H1 (cell line): Measurements from ENCODE around the gene LIPG. TPM values are rescaled to one million over a fixed set of nuclear protein-coding genes. Genes with fewer than 3 reads are reported as not detected.

ENCODE experiments used
- CTCF ChIA-PET: fragments of 300-600 bp; sonication (Branson Sonifier 250); formaldehyde crosslinking; loops from one replicate; lab custom pipeline; 2021; ENCODE audit not compliant: partially characterized antibody; lab: Charles Lee
- POLR2A ChIA-PET: fragments of 300-600 bp; sonication (Branson Sonifier 250); formaldehyde crosslinking; loops from one replicate; lab custom pipeline; 2021; ENCODE audit warnings: inconsistent platforms; ENCODE audit not compliant: partially characterized antibody; lab: Charles Lee
- DNase-seq, 2 experiments: peaks; one replicate each; pipeline versions ENCODE4 v3.0.0 to v3.0.0-alpha.2; 2010 to 2022; ENCODE audit warnings: low spot score in 2 of 2, low read depth in 1 of 2, mixed read lengths in 1 of 2
- FAIRE-seq: peaks from 2 replicates; lab custom pipeline; 2011; peaks lifted over from hg19 to GRCh38; lab: Jason Lieb, UNC
- H2AFZ ChIP-seq: 2 replicates; pipeline ENCODE4 v1.8.1; 2012; ENCODE audit warnings: low read length, inconsistent platforms
- H2AK5ac ChIP-seq: 2 replicates; pipeline ENCODE4 v1.6.1; 2013; ENCODE audit warnings: low read depth, low read length
- H2BK120ac ChIP-seq: replicated peaks from 2 replicates; pipeline ENCODE3; 2013; ENCODE audit warnings: low read depth, low read length, inconsistent platforms
- H2BK12ac ChIP-seq: 2 replicates; pipeline ENCODE4 v1.6.1; 2013; ENCODE audit warnings: low read depth, low read length
- H2BK15ac ChIP-seq: 2 replicates; pipeline ENCODE4 v1.6.1; 2013; ENCODE audit warnings: low read length
- H2BK20ac ChIP-seq: 2 replicates; pipeline ENCODE4 v1.6.1; 2013; ENCODE audit warnings: low read length
- H2BK5ac ChIP-seq: 2 replicates; pipeline ENCODE4 v1.6.1; 2013; ENCODE audit warnings: low read depth, low read length
- H3K14ac ChIP-seq: 2 replicates; pipeline ENCODE4 v1.6.1; 2013; ENCODE audit warnings: inconsistent platforms; ENCODE audit not compliant: insufficient read length
- H3K18ac ChIP-seq: 2 replicates; pipeline ENCODE4 v1.6.1; 2013; ENCODE audit warnings: low read length; ENCODE audit errors: extremely low read depth
- H3K23ac ChIP-seq: 2 replicates; pipeline ENCODE4 v1.6.1; 2013; ENCODE audit warnings: inconsistent platforms; ENCODE audit not compliant: insufficient read length
- H3K23me2 ChIP-seq: 2 replicates; pipeline ENCODE4 v1.6.1; 2013; ENCODE audit warnings: low read depth, low read length
- H3K27ac ChIP-seq: 2 replicates; pipeline ENCODE4 v1.6.1; 2011; ENCODE audit warnings: low read depth, low read length, inconsistent platforms
- H3K27me3 ChIP-seq, 4 experiments: replicated peaks in 1 of 4; 1 replicate in 1 of 4; 2 replicates in 3 of 4; pipeline versions ENCODE4 v1.6.1 to v1.8.1; 2011 to 2013; ENCODE audit warnings: low read length in 3 of 4, mild to moderate bottlenecking in 3 of 4, inconsistent platforms in 2 of 4, mixed read lengths in 2 of 4, moderate library complexity in 1 of 4; ENCODE audit not compliant: control insufficient read depth in 3 of 4, insufficient read depth in 3 of 4; ENCODE audit errors: extremely low read depth in 1 of 4
- H3K36me3 ChIP-seq, 4 experiments: 2 replicates each; pipeline versions ENCODE4 v1.6.1 to v1.8.1; 2011 to 2013; ENCODE audit warnings: mild to moderate bottlenecking in 4 of 4, low read length in 3 of 4, moderate library complexity in 2 of 4, control low read depth in 1 of 4, inconsistent platforms in 1 of 4; ENCODE audit not compliant: insufficient read depth in 4 of 4, control insufficient read depth in 2 of 4
- H3K4ac ChIP-seq: replicated peaks from 2 replicates; pipeline ENCODE3; 2013; ENCODE audit warnings: low read length, low read depth, mixed read lengths, inconsistent platforms; ENCODE audit not compliant: insufficient read length
- H3K4me1 ChIP-seq, 4 experiments: replicated peaks in 1 of 4; 1 replicate in 1 of 4; 2 replicates in 3 of 4; pipeline versions ENCODE4 v1.6.1 to v1.8.1; 2011 to 2013; ENCODE audit warnings: low read length in 3 of 4, inconsistent platforms in 2 of 4, mixed read lengths in 1 of 4; ENCODE audit not compliant: insufficient read depth in 4 of 4, control insufficient read depth in 3 of 4
- H3K4me2 ChIP-seq, 2 experiments: 2 replicates each; pipeline versions ENCODE4 v1.6.1 to v1.8.1; 2011 to 2013; ENCODE audit warnings: low read depth in 2 of 2, low read length in 2 of 2, control low read depth in 1 of 2, inconsistent platforms in 1 of 2, mild to moderate bottlenecking in 1 of 2; ENCODE audit not compliant: insufficient read depth in 1 of 2
- H3K4me3 ChIP-seq, 4 experiments: fragments of 200-600, 300-600 bp in 1 of 4; sonication (generic), shearing (Covaris generic), sonication (Bioruptor Twin) in 1 of 4; 2 replicates each; pipeline versions ENCODE4 v1.5.1 to v1.8.1; 2011 to 2016; ENCODE audit warnings: low read length in 4 of 4, low read depth in 3 of 4, control low read depth in 2 of 4, inconsistent platforms in 2 of 4, mild to moderate bottlenecking in 2 of 4, mixed read lengths in 1 of 4, moderate library complexity in 1 of 4; ENCODE audit not compliant: insufficient read depth in 2 of 4; ENCODE audit errors: extremely low read depth in 1 of 4
- H3K56ac ChIP-seq: replicated peaks from 2 replicates; pipeline ENCODE3; 2013; ENCODE audit warnings: low read depth, mild to moderate bottlenecking, mixed read lengths, low read length, inconsistent platforms; ENCODE audit not compliant: insufficient read length
- H3K79me1 ChIP-seq: 2 replicates; pipeline ENCODE4 v1.6.1; 2013; ENCODE audit warnings: low read depth, low read length, control low read depth
- H3K79me2 ChIP-seq, 2 experiments: 2 replicates each; pipeline versions ENCODE4 v1.6.1 to v1.8.1; 2012 to 2013; ENCODE audit warnings: low read length in 2 of 2, mild to moderate bottlenecking in 2 of 2, inconsistent platforms in 1 of 2; ENCODE audit not compliant: insufficient read depth in 2 of 2, control insufficient read depth in 1 of 2
- H3K9ac ChIP-seq, 4 experiments: replicated peaks in 1 of 4; 1 replicate in 1 of 4; 2 replicates in 3 of 4; pipeline versions ENCODE4 v1.6.1 to v1.8.1; 2011 to 2013; ENCODE audit warnings: low read depth in 3 of 4, low read length in 3 of 4, control low read depth in 2 of 4, mild to moderate bottlenecking in 2 of 4, moderate library complexity in 2 of 4, inconsistent platforms in 1 of 4; ENCODE audit errors: extremely low read depth in 1 of 4
- H3K9me3 ChIP-seq, 2 experiments: 2 replicates each; pipeline versions ENCODE4 v1.6.1 to v1.8.1; 2012 to 2013; ENCODE audit warnings: mild to moderate bottlenecking in 2 of 2, moderate library complexity in 2 of 2, control low read depth in 1 of 2, inconsistent platforms in 1 of 2, low read depth in 1 of 2, low read length in 1 of 2, mixed read lengths in 1 of 2; ENCODE audit not compliant: insufficient read depth in 2 of 2
- H4K20me1 ChIP-seq, 2 experiments: replicated peaks in 1 of 2; 2 replicates each; pipeline versions ENCODE3 to v1.8.1; 2011 to 2013; ENCODE audit warnings: inconsistent platforms in 2 of 2, low read length in 2 of 2, mild to moderate bottlenecking in 1 of 2; ENCODE audit not compliant: insufficient read depth in 2 of 2, control insufficient read depth in 1 of 2
- H4K5ac ChIP-seq: 2 replicates; pipeline ENCODE4 v1.6.1; 2013; ENCODE audit warnings: low read length, low read depth, mixed read lengths, inconsistent platforms; ENCODE audit not compliant: insufficient read length
- H4K8ac ChIP-seq: 2 replicates; pipeline ENCODE4 v1.8.0; 2013; ENCODE audit warnings: mild to moderate bottlenecking, moderate library complexity, low read length, inconsistent platforms; ENCODE audit not compliant: insufficient read depth; ENCODE audit errors: extremely low read depth
- H4K91ac ChIP-seq: replicated peaks from 2 replicates; pipeline ENCODE3; 2013; ENCODE audit warnings: low read length, mixed read lengths, inconsistent platforms; ENCODE audit not compliant: insufficient read length
- MAFK ChIP-seq: IDR thresholded peaks from 2 replicates; pipeline ENCODE4 v1.6.1; 2012; ENCODE audit warnings: low read depth, mild to moderate bottlenecking, improper control_type of control experiment, low read length
- RFX5 ChIP-seq: IDR thresholded peaks from 2 replicates; pipeline ENCODE4 v1.6.1; 2011; ENCODE audit warnings: low read depth, low read length, improper control_type of control experiment, borderline replicate concordance
- SP4 ChIP-seq: IDR thresholded peaks from 2 replicates; pipeline ENCODE4 v1.6.1; 2012; ENCODE audit warnings: low read length, inconsistent platforms
- SRF ChIP-seq: IDR thresholded peaks from 2 replicates; pipeline ENCODE4 v1.6.1; 2011; ENCODE audit warnings: mild to moderate bottlenecking, low read depth, low read length, moderate library complexity
- ZNF274 ChIP-seq: IDR thresholded peaks from 2 replicates; pipeline ENCODE4 v1.7.0; 2012; ENCODE audit warnings: low read length, borderline replicate concordance; ENCODE audit errors: extremely low read depth
- WGBS, 2 experiments: shearing (Covaris generic) in 1 of 2; methylation state at CpG; one replicate each; pipeline versions ENCODE4 v1.1.6 to v1.1.7; 2013 to 2015; ENCODE audit warnings: low lambda C conversion rate in 2 of 2, mixed read lengths in 2 of 2, inconsistent platforms in 1 of 2, low coverage in 1 of 2, missing lambda C conversion rate in 1 of 2; ENCODE audit not compliant: insufficient replicate concordance in 2 of 2, insufficient coverage in 1 of 2, insufficient read length in 1 of 2; ENCODE audit errors: extremely low coverage in 1 of 2, missing lambda C conversion rate in 1 of 2; 5-methylcytosine and 5-hydroxymethylcytosine counted together
- polyA plus RNA-seq, 7 experiments: library from polyadenylated mRNA; depleted of rRNA in 3 of 7; stranded (reverse) in 5 of 7; unstranded in 2 of 7; fragments of >200 nt in 5 of 7; fragments of 200-250 nt in 2 of 7; gene quantifications; 1 replicate in 5 of 7; 2 replicates in 1 of 7; 4 replicates in 1 of 7; pipeline versions ENCODE4 v1.2.1 to v1.2.3, GENCODE V29; 2011 to 2013; ENCODE audit warnings: missing spikeins in 2 of 7, mixed read lengths in 2 of 7
- total RNA-seq: library from RNA; stranded (reverse); fragmentation: NEBNext Ultra II Directional; extraction: Animal tissue kit (Norgen Biotek cat#: 25700); gene quantifications from 2 replicates; pipeline ENCODE4 v1.2.1, GENCODE V29; 2021

LIPG gene
- total and polyA plus RNA-seq, 2 of the 8 experiments (the other 6 are each of a cell fraction or from before 2014, with no cell fraction given), result 9.2 to 9.8 TPM

GRCh38 chr18:49628119-49628518 lies 66.3 kb downstream of the LIPG start:
- WGBS, 2 experiments, result 96% methylated on average over 3 of the region's 3 CpGs; no CpG with 5 or more reads in 1 of the 2 experiments
- H3K79me1 ChIP-seq, result no peaks in the 10 kb centered on the region
- DNase-seq, result no peak

More at GRCh38 chr18:49628119-49628518, 66.3 kb downstream of the LIPG start:
- Histone ChIP-seq H2BK12ac (no peak overlapping the region), H3K36me3 (no peaks in the 10 kb centered on the region), H3K9me3 (no peaks in the 10 kb centered on the region), H3K18ac (no peak overlapping the region), H3K56ac (no peak overlapping the region), H2AK5ac (no peak overlapping the region), H3K27ac (no peak overlapping the region), H4K8ac (no peak overlapping the region), H4K5ac (no peak overlapping the region), H2BK15ac (no peak overlapping the region), H2BK120ac (no peak overlapping the region), H3K9ac (no peak overlapping the region), H3K79me2 (no peaks in the 10 kb centered on the region), H3K14ac (no peak overlapping the region), H4K91ac (no peak overlapping the region), H3K4me2 (no peak overlapping the region), H2AFZ (no peak overlapping the region), H3K23ac (no peak overlapping the region), H4K20me1 (no peaks in the 10 kb centered on the region), H2BK5ac (no peak overlapping the region), H2BK20ac (no peak overlapping the region), H3K23me2 (no peaks in the 10 kb centered on the region), H3K27me3 (no peaks in the 10 kb centered on the region), H3K4ac (no peak overlapping the region), H3K4me1 (peaks cover 0 to 5% (median 0%) of the 10 kb centered on the region in 4 experiments; a peak in 3 of 7 replicates), H3K4me3 (no peak overlapping the region)
- TF ChIP-seq SRF (no peak), MAFK (no peak), ZNF274 (no peak), SP4 (no peak), RFX5 (no peak)
- ChIA-PET CTCF (interaction anchor here (0.6 to 5.8 kb wide), 11 partner anchors 12 to 223 kb away, joined by 3 to 53 read pairs (median 4); no protein-coding TSS in a partner anchor), POLR2A (interaction anchor here (0.9 kb wide), 1 partner anchor 10 kb away, joined by 3 read pairs; no protein-coding TSS in a partner anchor)
- no peak for FAIRE-seq
